ENCODE data around the gene KASH5. TPM values are rescaled to one million over a fixed set of nuclear protein-coding genes. Genes with fewer than 3 reads are reported as not detected.

Gene KASH5
- total RNA-seq, 1 experiment from 2014 or later: 1.00 TPM

- POLR2A ChIA-PET: interaction anchor here (0.6 to 1.0 kb wide), 13 partner anchors 9 to 188 kb away, joined by 3 to 14 read pairs (median 5); partner anchors contain the start of genes PRRG2, RPS11, RRAS and SCAF1
- H3K4me3 ChIP-seq (ENCODE audit: low read depth, low read length): peak overlapping the region; percentile 61
- Mint-ChIP-seq H3K27ac (ENCODE audit: unreplicated experiment) (peak overlapping the region; percentile 100), H3K4me1 (ENCODE audit: low read depth, unreplicated experiment) (peaks cover 10% of the 10 kb centered on the region), H3K27me3 (ENCODE audit: insufficient read depth, unreplicated experiment) (no peaks in the 10 kb centered on the region), H3K9me3 (ENCODE audit: unreplicated experiment) (no peaks in the 10 kb centered on the region), H3K4me3 (ENCODE audit: unreplicated experiment) (peak overlapping the region; percentile 98), H3K36me3 (ENCODE audit: insufficient read depth, unreplicated experiment) (peaks cover 49% of the 10 kb centered on the region)
- CTCF ChIA-PET: interaction anchor here (1.0 to 1.3 kb wide), 9 partner anchors 18 to 460 kb away, joined by 3 to 7 read pairs (median 3); partner anchors contain the start of genes GYS1 and RUVBL2
- BruUV-seq (replicated peaks): TSS peak; percentile 90
- DNase-seq: no peak
- TF ChIP-seq CTCF (IDR thresholded peaks at IDR 0.05; ENCODE audit: insufficient read depth in 1 of 2, low read depth in 1 of 2, low read length in 1 of 2, severe bottlenecking in 1 of 2, unreplicated experiment in 1 of 2): no peak
- no peaks in the 10 kb centered on the region for H3K9me3 ChIP-seq
- peaks cover 5% of the 10 kb centered on the region for H3K36me3 ChIP-seq (ENCODE audit: control insufficient read depth, insufficient read depth, low read length)
- intact Hi-C loops (cut with micrococcal nuclease; ENCODE audit: unreplicated experiment): loop anchor here (1.0 kb wide), 2 partner anchors 34 to 43 kb away; partner anchors contain the start of genes RPL13A and RPS11
- H3K4me1 ChIP-seq: peaks cover 6% of the 10 kb centered on the region; the same call in 1 of the 2 replicates
- no peaks in the 10 kb centered on the region for H3K27me3 ChIP-seq (replicated peaks; ENCODE audit: control insufficient read depth, insufficient read depth, low read length)
Observed at GRCh38 chr19:49453757-49454240, 65.8 kb downstream of the KASH5 start.

- no peaks in the 10 kb centered on the region; the same call in none of the 2 replicates for H3K36me3 ChIP-seq (ENCODE audit: control insufficient read depth, insufficient read depth, low read length)
- no peak overlapping the region for H3K4me3 ChIP-seq (ENCODE audit: low read depth, low read length)
- no peaks in the 10 kb centered on the region for H3K9me3 ChIP-seq
- ChIA-PET CTCF (no interaction called here), POLR2A (no interaction called here)
- H3K27me3 ChIP-seq (replicated peaks; ENCODE audit: control insufficient read depth, insufficient read depth, low read length): no peaks in the 10 kb centered on the region
- Mint-ChIP-seq H3K27me3 (ENCODE audit: insufficient read depth, unreplicated experiment) (no peaks in the 10 kb centered on the region), H3K9me3 (ENCODE audit: unreplicated experiment) (no peaks in the 10 kb centered on the region), H3K4me1 (ENCODE audit: low read depth, unreplicated experiment) (peaks cover 1% of the 10 kb centered on the region), H3K4me3 (ENCODE audit: unreplicated experiment) (peak overlapping the region; percentile 27), H3K27ac (ENCODE audit: unreplicated experiment) (no peak overlapping the region), H3K36me3 (ENCODE audit: insufficient read depth, unreplicated experiment) (peaks cover 36% of the 10 kb centered on the region)
- intact Hi-C loops (cut with micrococcal nuclease; ENCODE audit: unreplicated experiment): no loop called here
- BruUV-seq (replicated peaks): no TSS peak
- no peak for DNase-seq
- peaks cover 6% of the 10 kb centered on the region; the same call in 1 of the 2 replicates for H3K4me1 ChIP-seq
- TF ChIP-seq CTCF (IDR thresholded peaks at IDR 0.05; ENCODE audit: insufficient read depth in 1 of 2, low read depth in 1 of 2, low read length in 1 of 2, severe bottlenecking in 1 of 2, unreplicated experiment in 1 of 2): no peak
Observed at GRCh38 chr19:49455773-49456172, 67.7 kb downstream of the KASH5 start.

GRCh38 chr19:49456326-49456725 is 68.3 kb downstream of the KASH5 start:
- no peaks in the 10 kb centered on the region for H3K4me1 Mint-ChIP-seq (ENCODE audit: low read depth, unreplicated experiment)
- Histone ChIP-seq H3K9me3 (no peaks in the 10 kb centered on the region), H3K4me3 (ENCODE audit: low read depth, low read length) (no peak overlapping the region), H3K4me1 (peaks cover 6% of the 10 kb centered on the region; the same call in 1 of the 2 replicates), H3K27me3 (replicated peaks; ENCODE audit: control insufficient read depth, insufficient read depth, low read length) (no peaks in the 10 kb centered on the region), H3K36me3 (ENCODE audit: control insufficient read depth, insufficient read depth, low read length) (no peaks in the 10 kb centered on the region; the same call in none of the 2 replicates)
- peaks cover 31% of the 10 kb centered on the region for H3K36me3 Mint-ChIP-seq (ENCODE audit: insufficient read depth, unreplicated experiment)
- POLR2A ChIA-PET: interaction anchor here (0.6 kb wide), 1 partner anchor 40 kb away, joined by 5 read pairs; the partner anchor contains the start of gene RPS11
- intact Hi-C loops (cut with micrococcal nuclease; ENCODE audit: unreplicated experiment): no loop called here
- no peak for DNase-seq
- no peak for TF ChIP-seq CTCF (IDR thresholded peaks at IDR 0.05; ENCODE audit: insufficient read depth in 1 of 2, low read depth in 1 of 2, low read length in 1 of 2, severe bottlenecking in 1 of 2, unreplicated experiment in 1 of 2)
- BruUV-seq (replicated peaks): no TSS peak
- no peak overlapping the region for H3K27ac Mint-ChIP-seq (ENCODE audit: unreplicated experiment)
- H3K4me3 Mint-ChIP-seq (ENCODE audit: unreplicated experiment): peak overlapping the region; percentile 27
- CTCF ChIA-PET: no interaction called here
- no peaks in the 10 kb centered on the region for H3K27me3 Mint-ChIP-seq (ENCODE audit: insufficient read depth, unreplicated experiment)
- no peaks in the 10 kb centered on the region for H3K9me3 Mint-ChIP-seq (ENCODE audit: unreplicated experiment)
